HEK293T (cell line): Measurements from ENCODE around the gene TMEM38B.

Experiments used
- CTCF ChIA-PET: fragments of 350-600 bp; formaldehyde crosslinking; extraction: SDS; loops from one replicate; lab custom pipeline; 2021; ENCODE audit warnings: antibody characterized with exemption, inconsistent platforms; lab: Yijun Ruan, JAX
- POLR2A ChIA-PET: fragments of 350-600 bp; formaldehyde crosslinking; extraction: SDS; loops from one replicate; lab custom pipeline; 2020; ENCODE audit warnings: antibody characterized with exemption, inconsistent platforms; lab: Yijun Ruan, JAX
- DNase-seq: peaks from one replicate; pipeline ENCODE4 v3.0.0; 2012; ENCODE audit warnings: mixed read lengths; ENCODE audit errors: extremely low spot score
- ARNT ChIP-seq: fragments of 450-650 bp; IDR thresholded peaks from 2 replicates; pipeline ENCODE4 v1.6.1; 2017; ENCODE audit warnings: mild to moderate bottlenecking
- BHLHE40 ChIP-seq: fragments of 450-650 bp; IDR thresholded peaks from 2 replicates; pipeline ENCODE4 v1.6.1; 2016; ENCODE audit warnings: mild to moderate bottlenecking, moderate library complexity, borderline replicate concordance
- CTBP1 ChIP-seq: fragments of 450-650 bp; IDR thresholded peaks from 2 replicates; pipeline ENCODE4 v1.6.1; 2016; ENCODE audit warnings: borderline replicate concordance
- ELF4 ChIP-seq: fragments of 450-650 bp; IDR thresholded peaks from 2 replicates; pipeline ENCODE4 v1.6.1; 2017; ENCODE audit warnings: antibody characterized with exemption
- FOXA1 ChIP-seq: fragments of 450-650 bp; IDR thresholded peaks from 2 replicates; pipeline ENCODE4 v1.6.1; 2016; ENCODE audit warnings: mild to moderate bottlenecking
- FOXK2 ChIP-seq: fragments of 450-650 bp; IDR thresholded peaks from 2 replicates; pipeline ENCODE4 v1.6.1; 2016; ENCODE audit warnings: mild to moderate bottlenecking
- FOXM1 ChIP-seq: fragments of 450-650 bp; IDR thresholded peaks from 2 replicates; pipeline ENCODE4 v1.6.1; 2017; ENCODE audit warnings: mild to moderate bottlenecking, borderline replicate concordance
- HDGF ChIP-seq: fragments of 450-650 bp; IDR thresholded peaks from 2 replicates; pipeline ENCODE4 v1.6.1; 2017; ENCODE audit warnings: antibody characterized with exemption, borderline replicate concordance
- L3MBTL2 ChIP-seq: fragments of 450-650 bp; conservative IDR thresholded peaks from 2 replicates; pipeline ENCODE4 v1.6.1; 2016; ENCODE audit warnings: mild to moderate bottlenecking
- LEF1 ChIP-seq: fragments of 450-650 bp; IDR thresholded peaks from 2 replicates; pipeline ENCODE4 v1.6.1; 2017; ENCODE audit warnings: mild to moderate bottlenecking, borderline replicate concordance
- NFRKB ChIP-seq: fragments of 450-650 bp; IDR thresholded peaks from 2 replicates; pipeline ENCODE4 v1.6.1; 2016; ENCODE audit warnings: mild to moderate bottlenecking, moderate library complexity
- SP1 ChIP-seq: fragments of 450-650 bp; IDR thresholded peaks from 2 replicates; pipeline ENCODE4 v1.6.1; 2017
- SUZ12 ChIP-seq: fragments of 450-650 bp; IDR thresholded peaks from 2 replicates; pipeline ENCODE4 v1.6.1; 2016; ENCODE audit warnings: mild to moderate bottlenecking
- TARDBP ChIP-seq: fragments of 450-650 bp; IDR thresholded peaks from 2 replicates; pipeline ENCODE4 v1.6.1; 2016
- ZNF384 ChIP-seq: fragments of 450-650 bp; IDR thresholded peaks from 2 replicates; pipeline ENCODE4 v1.6.1; 2016
- TF ChIP-seq, protein P1 (sequence below): fragments of 450-650 bp; IDR thresholded peaks from 2 replicates; pipeline ENCODE4 v1.6.1; 2016

TMEM38B gene

DNA sequence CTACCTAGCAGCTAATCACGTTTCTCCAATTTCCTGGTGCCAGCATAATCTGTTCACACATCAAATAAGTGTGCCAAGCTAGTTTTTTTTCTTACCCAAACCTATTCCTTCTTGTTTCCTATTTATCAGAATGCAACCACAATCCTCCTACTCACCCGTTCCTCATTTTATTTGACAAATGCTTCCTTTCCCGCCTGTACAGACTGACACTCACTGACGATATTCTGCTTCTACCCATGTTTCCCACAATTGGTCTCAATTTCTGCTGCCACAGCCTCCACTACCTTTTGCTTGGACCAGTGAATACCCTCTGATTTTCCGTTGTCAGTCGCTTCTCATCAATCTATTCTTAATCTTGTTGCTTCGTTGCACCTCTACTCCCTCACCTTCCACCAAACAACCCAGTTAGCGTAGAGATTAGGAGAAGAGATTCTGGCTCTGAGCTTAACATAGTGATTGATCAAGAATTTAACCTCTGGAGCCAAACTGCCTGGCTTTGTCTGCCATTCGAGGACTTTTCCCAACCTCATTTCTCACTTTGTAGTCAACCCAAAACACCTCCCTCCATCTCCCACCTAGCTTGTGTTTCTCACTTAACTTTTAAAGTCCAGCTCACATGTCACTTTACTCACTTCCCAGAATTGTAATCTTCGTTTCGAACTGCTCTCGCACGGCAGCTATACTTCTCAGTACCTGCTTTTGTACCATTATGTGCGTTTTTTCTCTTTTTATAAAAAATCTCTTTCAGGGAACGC lies 729 bp upstream of the TMEM38B start:
- ChIA-PET POLR2A (interaction anchor here (1.0 to 2.1 kb wide), 8 partner anchors 12 to 136 kb away, joined by 3 to 9 read pairs (median 4); partner anchors contain the start of gene FKTN), CTCF (interaction anchor here (0.9 to 1.4 kb wide), 4 partner anchors 21 to 188 kb away, joined by 3 read pairs; no protein-coding TSS in a partner anchor)
- no peak for DNase-seq
- no peak for TF ChIP-seq ARNT
- TF ChIP-seq FOXA1 = no peak
- TF ChIP-seq, protein P1, sequence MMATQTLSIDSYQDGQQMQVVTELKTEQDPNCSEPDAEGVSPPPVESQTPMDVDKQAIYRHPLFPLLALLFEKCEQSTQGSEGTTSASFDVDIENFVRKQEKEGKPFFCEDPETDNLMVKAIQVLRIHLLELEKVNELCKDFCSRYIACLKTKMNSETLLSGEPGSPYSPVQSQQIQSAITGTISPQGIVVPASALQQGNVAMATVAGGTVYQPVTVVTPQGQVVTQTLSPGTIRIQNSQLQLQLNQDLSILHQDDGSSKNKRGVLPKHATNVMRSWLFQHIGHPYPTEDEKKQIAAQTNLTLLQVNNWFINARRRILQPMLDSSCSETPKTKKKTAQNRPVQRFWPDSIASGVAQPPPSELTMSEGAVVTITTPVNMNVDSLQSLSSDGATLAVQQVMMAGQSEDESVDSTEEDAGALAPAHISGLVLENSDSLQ = no peak
- TF ChIP-seq SUZ12 = no peak
- TF ChIP-seq SP1 = no peak
- no peak; the same call in 1 of the 2 replicates for TF ChIP-seq L3MBTL2
- no peak for TF ChIP-seq NFRKB
- TF ChIP-seq FOXK2 = no peak
- no peak for TF ChIP-seq TARDBP
- no peak for TF ChIP-seq BHLHE40
- TF ChIP-seq FOXM1 = no peak
- TF ChIP-seq HDGF = no peak
- TF ChIP-seq LEF1 = no peak
- no peak for TF ChIP-seq ELF4
- no peak for TF ChIP-seq ZNF384
- no peak for TF ChIP-seq CTBP1

DNA sequence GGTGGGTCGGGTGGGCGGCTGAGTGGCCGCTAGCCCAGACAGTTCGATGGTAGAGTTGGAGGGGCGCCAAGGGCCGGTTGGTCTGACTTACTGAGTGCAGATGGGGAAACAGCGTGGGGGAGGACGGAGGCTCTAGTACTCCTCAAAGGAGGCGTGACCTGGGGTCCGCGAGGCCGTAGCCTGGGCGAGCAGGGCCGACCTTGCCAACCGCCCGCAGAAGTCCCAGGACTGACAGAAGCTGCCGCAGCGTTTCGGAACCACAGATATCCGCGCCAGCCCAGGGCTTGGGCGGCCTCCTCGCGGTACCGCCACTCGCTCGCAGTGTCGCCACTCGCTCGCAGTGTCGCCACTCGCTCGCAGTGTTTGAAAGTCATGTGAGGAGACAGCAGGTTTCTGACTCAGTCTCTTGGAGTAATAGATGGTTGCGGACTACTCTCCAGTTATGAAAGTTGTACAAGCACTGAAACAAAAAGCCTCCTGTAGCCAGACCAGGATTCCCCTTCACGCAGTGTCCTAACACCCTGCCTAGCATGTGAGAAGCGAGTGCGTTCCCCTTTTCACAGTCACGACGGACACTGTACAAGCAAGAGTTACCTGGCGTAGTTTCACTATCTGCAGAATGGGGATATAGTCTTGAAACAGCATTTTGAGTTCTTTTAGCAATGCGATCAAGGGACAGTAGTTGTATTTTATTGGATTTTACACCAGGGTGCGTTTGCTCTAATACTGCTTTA lies 674 bp downstream of the TMEM38B start:
- POLR2A ChIA-PET = interaction anchor here (0.8 to 2.1 kb wide), 9 partner anchors 15 to 137 kb away, joined by 3 to 9 read pairs (median 3); partner anchors contain the start of gene FKTN
- DNase-seq = peak; percentile 53
- CTCF ChIA-PET = interaction anchor here (1.0 to 1.8 kb wide), 1 partner anchor 23 kb away, joined by 3 to 5 read pairs; no protein-coding TSS in a partner anchor

DNA sequence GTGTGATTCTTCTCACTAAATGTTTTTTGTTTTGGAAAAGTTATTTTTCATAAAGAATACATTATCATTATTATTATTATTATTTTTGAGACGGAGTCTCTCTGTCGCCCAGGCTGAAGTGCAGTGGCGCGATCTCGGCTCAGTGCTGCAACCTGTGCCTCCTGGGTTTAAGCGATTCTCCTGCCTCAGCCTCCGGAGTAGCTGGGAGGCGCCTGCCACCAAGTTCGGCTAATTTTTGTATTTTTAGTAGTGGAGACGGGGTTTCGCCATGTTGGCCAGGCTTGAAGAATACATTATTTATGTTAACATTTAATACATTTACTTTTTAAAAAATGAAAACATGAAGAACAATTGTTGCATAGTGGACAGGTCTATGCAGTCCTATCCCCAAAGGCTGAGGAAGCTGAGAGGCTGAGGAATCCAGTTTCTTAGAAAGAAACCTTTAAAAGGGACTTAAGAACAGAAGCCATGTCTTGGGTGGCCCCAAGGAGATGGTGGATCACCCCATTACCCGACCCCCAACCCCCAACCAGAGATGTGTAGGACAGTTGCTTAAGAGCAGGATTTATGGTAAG lies 2.0 kb downstream of the TMEM38B start:
- ChIA-PET POLR2A (no interaction called here), CTCF (interaction anchor here (1.8 kb wide), 1 partner anchor 22 kb away, joined by 5 read pairs; no protein-coding TSS in a partner anchor)
- DNase-seq = no peak
- no peak for TF ChIP-seq LEF1
- TF ChIP-seq SP1 = no peak
- no peak for TF ChIP-seq FOXM1

More for the DNA sequence above, 674 bp downstream of the TMEM38B start:
- no peak for TF ChIP-seq NFRKB
- TF ChIP-seq HDGF = no peak
- TF ChIP-seq L3MBTL2 = peak; percentile 78
- TF ChIP-seq BHLHE40 = no peak
- TF ChIP-seq ELF4 = no peak

DNA sequence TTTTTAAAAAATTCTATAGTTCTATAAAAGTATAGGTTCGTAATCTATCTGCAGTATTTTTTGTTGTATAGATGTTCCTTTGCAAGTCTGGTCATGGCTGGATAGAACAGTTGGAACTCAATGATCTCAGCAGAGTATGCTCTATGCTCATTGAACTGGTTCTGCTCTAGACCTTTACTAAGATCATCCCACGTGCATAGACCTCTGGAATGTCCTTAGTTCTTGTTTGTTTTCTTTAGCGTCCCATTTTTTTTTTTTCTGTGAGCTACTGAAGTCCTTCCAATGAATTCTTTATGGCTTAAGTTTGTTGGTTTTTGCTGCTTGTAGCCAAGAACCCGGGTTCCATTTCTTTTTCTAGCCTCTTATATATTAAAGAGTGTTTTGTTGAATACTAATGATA lies 3.5 kb downstream of the TMEM38B start:
- POLR2A ChIA-PET = no interaction called here

DNA sequence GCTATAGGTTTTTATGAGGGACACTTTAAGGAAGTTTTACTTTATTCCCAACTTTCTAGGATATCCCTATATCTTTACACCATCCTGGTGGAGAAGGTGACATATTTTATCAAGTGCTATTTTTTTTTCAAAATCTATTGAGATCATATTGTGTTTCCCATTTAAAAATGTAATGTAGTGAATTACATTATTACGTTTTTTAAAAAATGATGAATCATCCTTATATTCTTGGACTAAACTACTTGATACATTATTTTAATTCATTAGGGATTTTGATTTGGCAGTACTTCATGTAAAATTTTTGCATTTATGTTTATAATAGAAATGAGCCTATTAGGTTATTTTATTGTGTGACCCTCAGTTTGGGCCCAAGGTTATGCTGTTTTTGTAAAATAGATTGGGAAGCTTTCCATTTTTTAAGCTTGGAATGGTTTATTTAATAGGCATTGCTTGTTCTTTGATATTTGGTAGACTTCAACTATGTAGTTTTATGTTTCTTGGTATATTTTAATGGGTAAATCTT lies 4.1 kb downstream of the TMEM38B start:
- no peak for DNase-seq
- TF ChIP-seq NFRKB (no peak), FOXM1 (no peak), ARNT (no peak)
- ChIA-PET CTCF (interaction anchor here (0.7 kb wide), 1 partner anchor 185 kb away, joined by 3 read pairs; no protein-coding TSS in a partner anchor), POLR2A (no interaction called here)

More for the DNA sequence above, 3.5 kb downstream of the TMEM38B start:
- CTCF ChIA-PET = interaction anchor here (0.7 kb wide), 1 partner anchor 186 kb away, joined by 3 read pairs; no protein-coding TSS in a partner anchor
- TF ChIP-seq ZNF384 = peak; percentile 95
- TF ChIP-seq, protein P1 = no peak
- DNase-seq = peak; percentile 22

DNA sequence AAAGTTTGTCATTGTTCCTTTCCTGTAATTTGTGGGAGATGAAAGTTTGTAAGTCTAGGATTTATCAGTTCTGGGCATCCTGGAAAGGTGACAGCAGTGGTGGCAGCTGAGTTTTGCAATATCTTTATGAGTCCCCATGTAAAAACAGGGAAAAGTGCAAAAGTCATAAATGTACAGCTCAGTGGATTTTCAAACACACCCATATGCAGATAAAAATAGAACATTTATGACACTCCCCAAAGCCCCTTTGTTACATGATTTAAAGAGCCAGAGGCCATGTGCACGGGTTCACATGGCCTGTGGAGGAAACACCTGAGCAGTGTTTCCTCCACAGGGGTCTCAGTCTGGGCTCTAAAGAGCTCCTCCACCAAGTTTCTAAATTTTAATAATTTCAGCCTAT lies 6.3 kb downstream of the TMEM38B start:
- no peak for TF ChIP-seq FOXA1
- no peak for TF ChIP-seq FOXM1
- no peak for TF ChIP-seq HDGF
- TF ChIP-seq, protein P1 = no peak
- no peak for TF ChIP-seq CTBP1
- TF ChIP-seq NFRKB = no peak
- TF ChIP-seq SUZ12 = no peak
- TF ChIP-seq ZNF384 = no peak
- TF ChIP-seq LEF1 = no peak
- TF ChIP-seq L3MBTL2 = no peak
- no peak for DNase-seq
- POLR2A ChIA-PET = no interaction called here
- CTCF ChIA-PET = no interaction called here
